ENCODE data around the gene CAMKMT.

Gene CAMKMT

DNA sequence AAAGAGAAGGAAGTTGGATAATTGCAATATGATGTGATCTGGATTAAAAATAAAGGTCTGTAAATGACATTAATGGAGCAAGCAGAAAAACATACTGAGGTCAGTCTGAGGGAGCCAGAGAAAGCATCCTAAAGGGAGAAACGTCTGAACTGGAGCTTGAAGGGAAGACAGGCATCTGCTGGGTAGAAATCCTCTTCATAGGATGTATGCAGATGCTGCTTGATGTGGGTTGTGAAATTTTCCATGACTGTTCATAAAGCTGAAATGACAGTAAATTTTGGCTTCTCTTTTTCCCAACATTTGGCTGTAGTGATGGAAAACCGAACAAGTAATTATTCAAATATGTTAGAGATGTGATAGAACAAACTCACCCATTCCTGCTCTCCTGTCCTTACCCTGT is 287.6 kb downstream of the CAMKMT start:
- H3K4me3 ChIP-seq (ENCODE audit: low read length) = no peak overlapping the region
- TF ChIP-seq ZNF274 (IDR thresholded peaks at IDR 0.05; ENCODE audit: low read depth, low read length) = no peak

DNA sequence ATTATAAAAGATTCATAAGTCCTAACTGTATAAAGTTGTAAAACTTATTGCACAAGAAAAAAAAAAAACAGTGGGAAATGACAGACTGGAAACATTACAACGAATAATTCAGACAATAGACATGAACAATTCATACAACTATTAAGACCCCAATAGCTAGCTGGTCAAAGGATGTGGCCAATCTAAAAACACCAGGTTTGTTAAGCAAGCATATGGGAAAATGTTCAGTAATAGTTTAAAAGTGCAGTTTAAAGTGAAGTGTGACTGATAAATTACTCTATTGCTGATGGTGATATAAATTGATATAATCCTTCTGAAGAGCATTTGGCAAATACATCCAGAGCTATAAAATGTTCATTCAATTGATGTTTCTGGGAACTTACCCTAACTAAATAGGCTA is 289.0 kb downstream of the CAMKMT start:
- no peak for TF ChIP-seq ZNF274 (IDR thresholded peaks at IDR 0.05; ENCODE audit: low read depth, low read length)
- H3K4me3 ChIP-seq (ENCODE audit: low read length) = no peak overlapping the region

DNA sequence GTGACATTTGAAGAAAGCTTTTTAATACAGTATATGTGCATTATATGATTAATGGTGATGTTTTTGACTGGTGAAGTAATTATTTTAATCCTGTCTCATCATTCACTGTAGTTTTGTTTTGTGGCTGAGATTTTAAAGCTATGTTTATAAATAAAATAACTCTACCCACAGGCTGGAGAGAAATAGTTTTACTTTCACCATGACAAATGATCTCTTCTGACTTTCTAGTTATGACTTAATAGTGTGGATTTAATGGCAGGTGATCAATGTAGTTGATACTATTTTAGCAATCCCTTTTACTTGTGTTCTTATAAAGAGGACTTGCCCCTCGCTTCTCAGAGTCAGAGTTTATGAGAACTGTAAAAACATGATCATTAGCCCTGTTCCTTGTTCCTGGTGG is 290.2 kb downstream of the CAMKMT start:
- no peak for TF ChIP-seq ZNF274 (IDR thresholded peaks at IDR 0.05; ENCODE audit: low read depth, low read length)
- no peak overlapping the region for H3K4me3 ChIP-seq (ENCODE audit: low read length)

DNA sequence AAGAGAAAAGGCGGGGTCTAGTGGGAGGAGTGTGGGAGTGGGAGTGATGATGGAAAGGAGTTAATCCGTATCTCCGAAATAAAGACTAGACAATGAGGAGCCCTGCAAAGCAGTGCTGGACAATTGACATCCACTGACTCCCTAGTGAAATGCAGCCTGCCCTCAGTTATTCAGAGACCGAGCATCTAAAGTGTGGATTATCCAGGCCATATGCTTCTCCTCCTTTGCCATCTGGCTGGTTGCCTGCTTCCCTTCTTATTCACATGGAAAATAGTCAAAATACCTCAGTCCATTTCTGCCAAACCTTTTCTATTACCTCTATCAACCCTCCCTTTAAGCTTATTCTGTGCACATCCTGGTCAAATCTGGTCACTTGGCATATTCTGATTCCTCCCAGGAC is 291.0 kb downstream of the CAMKMT start:
- H3K4me3 ChIP-seq (ENCODE audit: low read length) = no peak overlapping the region
- no peak for TF ChIP-seq ZNF274 (IDR thresholded peaks at IDR 0.05; ENCODE audit: low read depth, low read length)

DNA sequence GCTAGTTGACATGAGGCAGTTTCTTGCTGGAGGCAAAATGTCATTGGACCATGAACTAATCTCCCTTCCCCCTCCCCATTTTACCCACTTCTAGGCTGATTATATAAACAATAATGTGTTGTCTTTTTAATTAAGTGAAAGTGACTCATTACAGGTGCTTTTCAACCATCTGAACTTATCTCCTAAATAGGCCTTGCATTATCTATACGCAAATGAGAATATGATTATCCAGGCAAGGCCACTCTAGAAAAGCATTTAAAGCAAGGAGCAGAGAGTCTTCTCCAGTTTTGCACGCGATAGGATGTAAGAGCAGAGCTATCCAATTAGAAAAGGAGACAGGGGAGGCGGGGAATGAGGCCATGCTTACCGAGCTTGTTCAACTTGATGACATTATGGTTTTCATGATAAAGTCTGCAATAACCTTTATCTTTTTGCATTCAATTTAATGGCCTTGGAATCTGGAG is 293.7 kb downstream of the CAMKMT start:
- TF ChIP-seq ZNF274 (IDR thresholded peaks at IDR 0.05; ENCODE audit: low read depth, low read length) = no peak
- H3K4me3 ChIP-seq (ENCODE audit: low read length) = no peak overlapping the region

DNA sequence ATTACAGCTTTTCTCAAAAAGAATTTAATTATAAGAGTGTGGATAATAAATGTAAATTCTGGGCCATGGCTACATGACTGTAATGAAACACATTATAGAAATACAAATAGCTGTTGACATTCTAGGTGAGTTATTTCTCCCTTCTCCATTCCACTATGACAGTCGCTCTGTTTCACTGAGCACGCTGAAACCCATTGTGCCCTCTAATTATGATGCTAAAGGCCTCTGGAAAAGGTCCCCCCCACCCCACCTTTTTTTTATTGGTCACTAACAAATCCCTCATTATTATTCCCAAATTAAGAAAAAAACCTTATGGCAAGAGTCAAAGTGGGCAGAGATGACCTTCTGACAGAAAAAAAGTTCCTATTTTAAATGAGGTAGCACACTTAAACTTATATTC is 294.7 kb downstream of the CAMKMT start:
- no peak overlapping the region for H3K4me3 ChIP-seq (ENCODE audit: low read length)
- no peak for TF ChIP-seq ZNF274 (IDR thresholded peaks at IDR 0.05; ENCODE audit: low read depth, low read length)

DNA sequence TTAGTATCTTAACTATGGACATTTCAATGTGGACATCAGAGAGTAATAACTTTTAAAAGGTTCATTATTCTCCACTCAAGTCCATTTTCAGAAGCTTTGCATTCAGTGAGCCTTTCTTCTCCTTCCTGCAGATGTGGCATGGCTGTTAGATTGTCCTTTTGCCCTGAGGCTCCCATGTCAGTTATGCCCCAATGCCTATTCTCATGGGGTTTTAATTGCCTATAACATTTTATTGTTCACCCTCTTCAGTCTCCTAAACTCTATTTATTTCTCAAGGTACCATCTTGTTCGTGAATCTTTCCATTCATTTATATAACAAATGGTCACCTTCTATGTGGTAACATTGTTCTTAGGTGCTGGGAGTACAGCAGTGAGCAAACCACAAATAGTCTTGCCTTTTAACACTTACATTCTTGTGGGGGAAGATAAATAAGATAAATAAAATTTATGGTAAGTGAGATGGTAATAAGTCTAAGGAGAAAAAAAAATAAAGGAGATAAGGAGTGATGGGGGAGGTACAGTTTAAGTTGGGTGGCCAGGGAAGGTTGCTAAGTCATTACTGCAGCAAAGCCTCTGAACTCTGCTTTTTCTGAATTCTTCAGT is 301.8 kb downstream of the CAMKMT start:
- no peak for TF ChIP-seq ZNF274 (IDR thresholded peaks at IDR 0.05; ENCODE audit: low read depth, low read length)
- H3K4me3 ChIP-seq (ENCODE audit: low read length) = no peak overlapping the region

DNA sequence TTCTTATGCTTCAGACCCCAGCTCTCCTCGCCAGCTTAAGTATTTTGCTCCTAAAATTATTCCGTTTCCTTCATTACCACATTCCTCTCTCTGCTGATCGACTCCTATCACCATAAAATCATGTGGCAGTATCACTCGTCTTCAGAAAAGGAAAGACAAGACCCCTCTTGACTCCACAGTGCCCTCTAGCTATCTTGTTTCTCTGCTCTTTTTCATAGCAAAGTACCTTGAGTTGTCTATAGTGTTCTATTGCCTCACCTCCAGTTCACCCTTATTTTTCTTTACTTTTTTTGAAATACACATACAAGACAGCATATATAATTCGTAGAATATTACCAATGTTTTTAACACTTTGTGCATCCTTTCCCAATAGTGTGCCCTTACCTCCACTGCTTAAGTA is 306.6 kb downstream of the CAMKMT start:
- H3K4me3 ChIP-seq (ENCODE audit: low read length) = no peak overlapping the region
- TF ChIP-seq ZNF274 (IDR thresholded peaks at IDR 0.05; ENCODE audit: low read depth, low read length) = no peak

DNA sequence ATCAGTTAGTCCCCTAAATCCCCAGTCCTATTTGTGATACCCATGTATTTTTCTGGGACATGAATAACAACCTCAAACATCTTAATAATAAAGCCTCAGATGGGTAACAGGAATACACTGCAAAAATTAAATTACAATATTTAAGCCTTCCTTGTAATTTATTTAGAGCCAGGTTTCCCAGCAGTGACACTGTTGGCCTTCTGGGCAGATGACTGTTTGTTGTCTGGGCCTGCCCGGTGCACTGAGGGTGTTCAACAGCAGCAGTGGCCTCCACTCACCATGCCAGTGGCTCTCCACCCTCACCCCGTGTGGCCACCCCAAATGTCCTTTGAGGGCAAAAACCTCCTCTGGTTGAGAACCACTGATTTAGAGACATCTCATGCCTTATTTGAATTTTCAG is 309.5 kb downstream of the CAMKMT start:
- H3K4me3 ChIP-seq (ENCODE audit: low read length) = no peak overlapping the region
- TF ChIP-seq ZNF274 (IDR thresholded peaks at IDR 0.05; ENCODE audit: low read depth, low read length) = no peak

DNA sequence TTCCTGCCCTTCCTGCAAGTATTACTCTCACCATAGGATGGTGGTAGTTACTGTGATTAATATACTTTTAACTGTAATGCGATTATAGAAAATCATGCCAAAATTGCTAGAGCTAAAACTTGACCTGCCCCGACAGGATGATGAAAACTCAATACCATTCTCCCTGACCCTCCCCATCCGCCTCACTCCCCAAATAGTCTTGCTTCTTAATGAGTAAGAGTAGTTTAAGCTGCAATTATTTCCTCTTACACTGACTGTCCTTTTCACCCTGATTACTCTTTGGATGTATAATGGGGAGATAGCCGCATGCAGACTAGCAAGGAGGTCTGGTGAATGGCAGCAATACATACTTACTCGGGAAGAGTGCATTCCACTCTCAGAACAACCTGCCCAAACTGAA is 310.2 kb downstream of the CAMKMT start:
- no peak overlapping the region for H3K4me3 ChIP-seq (ENCODE audit: low read length)
- TF ChIP-seq ZNF274 (IDR thresholded peaks at IDR 0.05; ENCODE audit: low read depth, low read length) = no peak

DNA sequence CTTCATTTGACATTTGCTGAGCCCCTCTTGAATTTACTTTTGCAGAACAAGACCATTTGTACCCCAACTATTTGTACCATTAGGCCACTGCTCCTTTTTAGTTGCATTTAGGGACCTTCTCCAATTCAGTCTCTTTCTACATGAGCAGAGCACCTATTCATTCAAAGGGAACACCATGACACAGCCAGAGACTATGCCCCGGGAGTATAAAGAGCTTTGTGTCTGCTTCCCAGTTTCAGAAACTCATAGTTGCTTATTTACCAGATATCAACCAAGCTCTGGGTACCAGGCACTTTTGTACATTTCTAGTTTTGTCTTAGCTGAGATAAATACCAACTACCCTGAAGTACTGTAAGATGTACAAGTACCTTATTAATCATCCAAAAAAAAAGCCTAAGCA is 310.7 kb downstream of the CAMKMT start:
- H3K4me3 ChIP-seq (ENCODE audit: low read length) = no peak overlapping the region
- no peak for TF ChIP-seq ZNF274 (IDR thresholded peaks at IDR 0.05; ENCODE audit: low read depth, low read length)

DNA sequence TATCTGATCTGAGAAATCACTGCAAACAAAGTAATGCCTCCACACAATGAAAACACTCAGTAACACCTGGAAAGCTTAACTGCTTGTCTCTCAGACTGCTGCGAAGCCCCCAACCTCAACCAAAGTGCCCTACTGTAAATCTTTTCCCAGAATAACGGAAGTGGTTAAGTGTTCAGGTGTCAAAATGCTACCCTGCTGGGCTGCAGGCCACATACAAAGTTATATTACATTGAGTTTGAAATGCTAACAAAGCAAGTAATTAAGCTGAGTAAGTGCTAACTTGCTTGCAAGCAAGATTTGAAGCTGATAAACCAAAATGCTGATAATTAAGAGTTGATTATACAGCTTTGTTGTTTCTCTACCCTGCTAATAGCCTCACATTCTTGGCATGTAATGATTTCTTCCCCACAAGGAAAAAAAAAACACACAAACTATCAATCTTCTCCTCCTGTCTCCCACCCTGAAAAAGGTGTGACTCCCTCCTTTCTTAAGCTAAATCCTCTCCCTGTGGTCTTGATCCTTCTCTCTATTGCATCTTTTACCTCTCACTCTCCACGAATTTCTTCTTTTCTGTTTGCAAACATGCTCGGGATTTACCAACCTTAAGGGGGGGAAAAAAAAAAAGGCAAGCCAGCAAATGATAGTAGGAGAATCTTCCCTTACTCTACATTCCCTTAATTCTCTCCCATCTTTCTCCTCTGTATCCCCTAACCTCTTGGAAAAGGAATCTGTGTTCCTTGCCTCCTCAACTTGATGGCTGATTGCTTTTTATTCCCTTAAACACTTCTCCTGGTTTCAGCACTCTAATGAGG is 312.9 kb downstream of the CAMKMT start:
- no peak overlapping the region for H3K4me3 ChIP-seq (ENCODE audit: low read length)
- no peak for TF ChIP-seq ZNF274 (IDR thresholded peaks at IDR 0.05; ENCODE audit: low read depth, low read length)

DNA sequence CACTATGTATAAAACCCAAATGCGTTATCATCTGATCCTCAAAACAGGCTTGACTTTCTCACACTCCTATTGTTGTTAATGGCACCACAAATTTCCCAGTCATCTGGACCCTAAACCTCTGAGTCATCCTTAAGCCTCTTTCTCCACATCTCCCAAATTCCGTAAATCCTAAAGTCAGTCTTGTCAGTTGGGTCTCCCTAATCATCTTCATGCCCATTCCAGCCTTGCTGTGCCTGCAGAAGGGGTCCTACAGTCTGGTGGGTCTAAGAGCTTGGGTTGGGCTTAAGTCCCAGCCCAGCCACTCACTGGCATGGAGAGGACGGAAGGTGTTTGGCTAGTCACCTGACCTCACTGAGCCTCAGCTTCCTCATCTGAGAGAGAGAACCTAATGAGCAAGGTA is 314.6 kb downstream of the CAMKMT start:
- no peak for TF ChIP-seq ZNF274 (IDR thresholded peaks at IDR 0.05; ENCODE audit: low read depth, low read length)
- H3K4me3 ChIP-seq (ENCODE audit: low read length) = no peak overlapping the region

DNA sequence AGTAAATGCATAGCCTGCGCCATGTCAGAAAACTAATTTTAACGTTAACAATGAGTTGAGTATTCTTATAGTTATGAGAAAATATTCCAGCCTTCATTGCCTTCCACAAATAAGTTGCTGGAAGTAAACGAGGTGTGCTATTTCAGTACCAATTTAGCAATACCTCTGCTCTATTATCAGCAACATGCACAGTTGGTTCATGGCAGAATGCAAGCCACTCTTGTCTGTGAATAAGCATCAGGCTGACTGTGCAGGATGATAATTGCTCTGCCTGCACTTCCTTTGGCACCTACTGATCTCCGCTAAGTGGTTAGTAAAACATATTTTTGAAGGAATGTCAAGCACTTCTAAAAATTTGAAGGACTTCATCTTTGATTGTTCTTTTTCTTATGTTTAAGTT is 317.8 kb downstream of the CAMKMT start:
- TF ChIP-seq ZNF274 (IDR thresholded peaks at IDR 0.05; ENCODE audit: low read depth, low read length) = no peak
- H3K4me3 ChIP-seq (ENCODE audit: low read length) = no peak overlapping the region

DNA sequence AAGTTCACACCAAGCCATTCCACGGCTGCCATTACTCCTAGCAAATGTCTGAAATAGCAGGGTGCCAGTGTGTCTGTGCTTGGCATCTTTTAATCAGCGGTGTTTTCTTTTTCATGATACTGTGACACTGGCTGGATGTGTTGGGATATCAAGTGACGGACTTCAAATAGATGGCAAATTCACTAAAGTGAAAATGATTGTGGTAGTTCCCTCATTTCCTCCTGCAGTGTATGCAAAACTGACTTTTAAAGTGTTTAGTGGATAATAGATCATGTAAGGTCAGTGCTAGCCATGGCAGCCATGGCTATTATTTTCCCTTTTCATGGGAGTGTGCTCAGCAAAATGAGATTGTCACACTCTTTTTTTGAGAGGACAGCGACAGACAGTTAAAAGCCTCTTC is 318.2 kb downstream of the CAMKMT start:
- H3K4me3 ChIP-seq (ENCODE audit: low read length) = no peak overlapping the region
- TF ChIP-seq ZNF274 (IDR thresholded peaks at IDR 0.05; ENCODE audit: low read depth, low read length) = no peak
